Ishikawa (cell line): ENCODE measurements around the gene RPTOR.

Experiments
- CEBPB ChIP-seq: IDR thresholded peaks from 2 replicates; pipeline ENCODE4 v1.6.1; 2012
- EGR1 ChIP-seq: IDR thresholded peaks from 2 replicates; pipeline ENCODE4 v1.6.1; 2012
- EP300 ChIP-seq: IDR thresholded peaks from 2 replicates; pipeline ENCODE4 v1.6.1; 2012; ENCODE audit warnings: borderline replicate concordance
- FOXM1 ChIP-seq: IDR thresholded peaks from 2 replicates; pipeline ENCODE4 v1.6.1; 2012; ENCODE audit warnings: low read depth, borderline replicate concordance
- MAX ChIP-seq: IDR thresholded peaks from 2 replicates; pipeline ENCODE4 v1.6.1; 2012
- NFIC ChIP-seq: IDR thresholded peaks from 2 replicates; pipeline ENCODE4 v1.6.1; 2012
- RAD21 ChIP-seq: IDR thresholded peaks from 2 replicates; pipeline ENCODE4 v1.6.1; 2012; ENCODE audit warnings: low read depth
- TAF1 ChIP-seq: IDR thresholded peaks from 2 replicates; pipeline ENCODE4 v1.6.1; 2012; ENCODE audit warnings: low read depth, mild to moderate bottlenecking
- TEAD4 ChIP-seq: IDR thresholded peaks from 2 replicates; pipeline ENCODE4 v1.6.1; 2012
- YY1 ChIP-seq: IDR thresholded peaks from 2 replicates; pipeline ENCODE4 v1.6.1; 2012; ENCODE audit warnings: low read depth
- ZBTB7A ChIP-seq: IDR thresholded peaks from 2 replicates; pipeline ENCODE4 v1.6.1; 2012; ENCODE audit warnings: low read depth
- TF ChIP-seq, protein P1 (sequence below): IDR thresholded peaks from 2 replicates; pipeline ENCODE4 v1.6.1; 2012; ENCODE audit warnings: low read depth, mild to moderate bottlenecking
- TF ChIP-seq, protein P2 (sequence below): IDR thresholded peaks from 2 replicates; pipeline ENCODE4 v1.6.1; 2012

DNA sequence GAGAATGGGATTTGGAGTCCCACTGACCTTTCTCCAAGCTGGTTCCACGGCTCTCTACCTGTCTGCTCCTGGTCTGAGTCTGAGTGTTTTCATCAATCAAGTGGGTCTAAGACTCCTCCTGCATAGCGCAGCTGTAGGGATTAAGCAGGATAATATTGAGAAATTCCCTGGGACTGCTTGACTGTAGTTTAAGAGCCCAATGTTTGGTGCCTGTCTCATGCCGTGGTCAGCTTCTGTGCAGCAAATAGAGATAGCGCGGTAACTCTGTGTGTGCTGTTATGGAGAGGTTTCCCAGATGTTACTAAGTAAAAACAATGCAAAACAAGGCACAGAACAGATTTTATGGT, 21.4 kb downstream of the RPTOR start:
- TF ChIP-seq ZBTB7A (no peak), YY1 (no peak), EP300 (no peak), NFIC (no peak), TEAD4 (no peak), RAD21 (no peak), CEBPB (no peak), TAF1 (no peak), MAX (no peak), EGR1 (no peak), FOXM1 (no peak)
- TF ChIP-seq, protein P1, sequence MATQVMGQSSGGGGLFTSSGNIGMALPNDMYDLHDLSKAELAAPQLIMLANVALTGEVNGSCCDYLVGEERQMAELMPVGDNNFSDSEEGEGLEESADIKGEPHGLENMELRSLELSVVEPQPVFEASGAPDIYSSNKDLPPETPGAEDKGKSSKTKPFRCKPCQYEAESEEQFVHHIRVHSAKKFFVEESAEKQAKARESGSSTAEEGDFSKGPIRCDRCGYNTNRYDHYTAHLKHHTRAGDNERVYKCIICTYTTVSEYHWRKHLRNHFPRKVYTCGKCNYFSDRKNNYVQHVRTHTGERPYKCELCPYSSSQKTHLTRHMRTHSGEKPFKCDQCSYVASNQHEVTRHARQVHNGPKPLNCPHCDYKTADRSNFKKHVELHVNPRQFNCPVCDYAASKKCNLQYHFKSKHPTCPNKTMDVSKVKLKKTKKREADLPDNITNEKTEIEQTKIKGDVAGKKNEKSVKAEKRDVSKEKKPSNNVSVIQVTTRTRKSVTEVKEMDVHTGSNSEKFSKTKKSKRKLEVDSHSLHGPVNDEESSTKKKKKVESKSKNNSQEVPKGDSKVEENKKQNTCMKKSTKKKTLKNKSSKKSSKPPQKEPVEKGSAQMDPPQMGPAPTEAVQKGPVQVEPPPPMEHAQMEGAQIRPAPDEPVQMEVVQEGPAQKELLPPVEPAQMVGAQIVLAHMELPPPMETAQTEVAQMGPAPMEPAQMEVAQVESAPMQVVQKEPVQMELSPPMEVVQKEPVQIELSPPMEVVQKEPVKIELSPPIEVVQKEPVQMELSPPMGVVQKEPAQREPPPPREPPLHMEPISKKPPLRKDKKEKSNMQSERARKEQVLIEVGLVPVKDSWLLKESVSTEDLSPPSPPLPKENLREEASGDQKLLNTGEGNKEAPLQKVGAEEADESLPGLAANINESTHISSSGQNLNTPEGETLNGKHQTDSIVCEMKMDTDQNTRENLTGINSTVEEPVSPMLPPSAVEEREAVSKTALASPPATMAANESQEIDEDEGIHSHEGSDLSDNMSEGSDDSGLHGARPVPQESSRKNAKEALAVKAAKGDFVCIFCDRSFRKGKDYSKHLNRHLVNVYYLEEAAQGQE: no peak
- TF ChIP-seq, protein P2, sequence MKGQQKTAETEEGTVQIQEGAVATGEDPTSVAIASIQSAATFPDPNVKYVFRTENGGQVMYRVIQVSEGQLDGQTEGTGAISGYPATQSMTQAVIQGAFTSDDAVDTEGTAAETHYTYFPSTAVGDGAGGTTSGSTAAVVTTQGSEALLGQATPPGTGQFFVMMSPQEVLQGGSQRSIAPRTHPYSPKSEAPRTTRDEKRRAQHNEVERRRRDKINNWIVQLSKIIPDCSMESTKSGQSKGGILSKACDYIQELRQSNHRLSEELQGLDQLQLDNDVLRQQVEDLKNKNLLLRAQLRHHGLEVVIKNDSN: no peak
